HepG2 (cell line): ENCODE data around the gene HS6ST1. TPM values are rescaled to one million over a fixed set of nuclear protein-coding genes. Genes with fewer than 3 reads are reported as not detected.

Experiments used
- ATAC-seq: fragments of 200-7000 bp; cut with Tn5 transposase; 3 replicates; pipeline ENCODE4 v1.9.1; 2020; ENCODE audit warnings: mild to moderate bottlenecking, moderate library complexity
- BruUV-seq: library from RNA; stranded (reverse); fragments of 400-500 nt; replicated peaks from 2 replicates; lab custom pipeline; 2021; lab: Mats Ljungman, UMichigan
- CTCF ChIA-PET: fragments of 300-600 bp; formaldehyde crosslinking; extraction: SDS; loops from one replicate; lab custom pipeline; 2021; ENCODE audit warnings: low total read pairs, inconsistent platforms, low intra/inter-chr PET ratio; lab: Yijun Ruan, JAX
- POLR2A ChIA-PET: fragments of 350-600 bp; sonication (Branson Sonifier 250); formaldehyde crosslinking; loops from one replicate; lab custom pipeline; 2020; ENCODE audit warnings: antibody characterized with exemption, inconsistent platforms; lab: Yijun Ruan, JAX
- DNase-seq: peaks from one replicate; pipeline ENCODE4 v3.0.0-alpha.2; 2015; ENCODE audit warnings: low spot score
- FAIRE-seq: peaks from 3 replicates; lab custom pipeline; 2011; peaks lifted over from hg19 to GRCh38; lab: Jason Lieb, UNC
- H2AFZ ChIP-seq: one replicate; pipeline ENCODE4 v1.6.1; 2011; ENCODE audit warnings: low read length, inconsistent platforms
- H3K27ac ChIP-seq: fragments of 300-600 bp; 3 replicates; pipeline ENCODE4 v1.8.0; 2011; ENCODE audit warnings: mixed run types, mild to moderate bottlenecking, mixed read lengths, low read length, inconsistent platforms; ENCODE audit not compliant: insufficient read depth; ENCODE audit errors: extremely low read length
- H3K27me3 ChIP-seq, 2 experiments: fragments of 200-600 bp in 1 of 2; 2 replicates in 1 of 2; 3 replicates in 1 of 2; pipeline versions ENCODE4 v1.6.0 to v1.8.0; 2011; ENCODE audit warnings: low read length in 2 of 2, mild to moderate bottlenecking in 2 of 2, moderate library complexity in 2 of 2, inconsistent platforms in 1 of 2; ENCODE audit not compliant: insufficient read depth in 2 of 2, control insufficient read depth in 1 of 2
- H3K36me3 ChIP-seq, 2 experiments: fragments of 200-600 bp in 1 of 2; replicated peaks in 1 of 2; 2 replicates in 1 of 2; 3 replicates in 1 of 2; pipeline versions ENCODE4 v1.5.1 to v1.8.0; 2011; ENCODE audit warnings: low read length in 2 of 2, inconsistent platforms in 1 of 2; ENCODE audit not compliant: insufficient read depth in 2 of 2, control insufficient read depth in 1 of 2
- H3K4me1 ChIP-seq: 2 replicates; pipeline ENCODE4 v1.5.1; 2012; ENCODE audit warnings: low read length, inconsistent platforms; ENCODE audit not compliant: insufficient read depth
- H3K4me2 ChIP-seq: 2 replicates; pipeline ENCODE4 v1.6.0; 2011; ENCODE audit warnings: low read depth, low read length, inconsistent platforms
- H3K4me3 ChIP-seq, 3 experiments: fragments of 200-600 bp in 1 of 3; sonication (generic), shearing (Covaris generic) in 1 of 3; replicated peaks in 1 of 3; 2 replicates each; pipeline ENCODE4 v1.5.1; 2011 to 2016; ENCODE audit warnings: low read length in 3 of 3, inconsistent platforms in 2 of 3, low read depth in 2 of 3, mild to moderate bottlenecking in 2 of 3, control low read depth in 1 of 3, mixed read lengths in 1 of 3; ENCODE audit not compliant: insufficient read depth in 1 of 3
- H3K79me2 ChIP-seq: one replicate; pipeline ENCODE4 v1.6.1; 2011; ENCODE audit warnings: low read length, inconsistent platforms; ENCODE audit not compliant: insufficient read depth
- H3K9ac ChIP-seq: 2 replicates; pipeline ENCODE4 v1.6.0; 2011; ENCODE audit warnings: mild to moderate bottlenecking, low read depth, low read length, inconsistent platforms; ENCODE audit not compliant: insufficient read depth
- H3K9me3 ChIP-seq: 2 replicates; pipeline ENCODE4 v1.5.1; 2012; ENCODE audit warnings: mild to moderate bottlenecking, low read length
- H4K20me1 ChIP-seq: 2 replicates; pipeline ENCODE4 v1.6.0; 2011; ENCODE audit warnings: inconsistent platforms, mild to moderate bottlenecking, low read length, moderate library complexity; ENCODE audit not compliant: insufficient read depth
- ETV6 ChIP-seq: sonication (generic); formaldehyde crosslinking; conservative IDR thresholded peaks from 2 replicates; pipeline ENCODE4 v1.4.0; 2020; ENCODE audit warnings: missing genetic modification reagents
- KDM1A ChIP-seq: IDR thresholded peaks from 2 replicates; pipeline ENCODE4 v1.6.1; 2016; ENCODE audit warnings: missing compliant biosample characterization
- SMARCC2 ChIP-seq: fragments of 450-650 bp; IDR thresholded peaks from 2 replicates; pipeline ENCODE4 v1.6.1; 2017; ENCODE audit warnings: antibody characterized with exemption, mild to moderate bottlenecking
- TOE1 ChIP-seq: sonication (generic); formaldehyde crosslinking; IDR thresholded peaks from 2 replicates; pipeline ENCODE4 v1.4.0; 2020; ENCODE audit warnings: mild to moderate bottlenecking, missing genetic modification reagents
- ZNF333 ChIP-seq: sonication (generic); formaldehyde crosslinking; IDR thresholded peaks from 2 replicates; pipeline ENCODE4 v1.4.0; 2020; ENCODE audit warnings: mild to moderate bottlenecking, missing genetic modification reagents, borderline replicate concordance
- ZNF556 ChIP-seq: sonication (generic); formaldehyde crosslinking; IDR thresholded peaks from 2 replicates; pipeline ENCODE4 v1.4.0; 2020; ENCODE audit warnings: mild to moderate bottlenecking, missing genetic modification reagents, borderline replicate concordance
- WGBS: methylation state at CpG from one replicate; pipeline ENCODE4 v1.1.6; 2017; ENCODE audit warnings: low lambda C conversion rate; 5-methylcytosine and 5-hydroxymethylcytosine counted together
- in situ Hi-C: cut with HindIII; loops from 2 replicates; pipeline ENCODE4 v1.10.0; 2017; ENCODE audit warnings: low pct_unique_long_range_greater_than_20kb; ENCODE audit not compliant: extremely low pct_ligation_motif_present
- intact Hi-C: fragments of 100-400 bp; cut with micrococcal nuclease; formaldehyde crosslinking; loops from one replicate; pipeline ENCODE4 v1.10.0; 2022; ENCODE audit not compliant: unreplicated experiment
- polyA plus RNA-seq, 8 experiments: library from polyadenylated mRNA; depleted of rRNA in 3 of 8; stranded (reverse) in 7 of 8; unstranded in 1 of 8; fragments of >200 nt; fragmentation: Illumina TruSeq in 4 of 8; extraction: Trizol in 4 of 8; gene quantifications; 2 replicates each; pipeline versions ENCODE4 v1.2.1 to v1.2.3, GENCODE V29; 2011 to 2016; ENCODE audit warnings: low read depth in 4 of 8, missing spikeins in 1 of 8, mixed read lengths in 1 of 8; ENCODE audit not compliant: insufficient read depth in 1 of 8
- total RNA-seq, 5 experiments: library from RNA; depleted of rRNA; stranded (reverse); fragments of >200 nt; fragmentation: Illumina TruSeq; extraction: Trizol; gene quantifications; 2 replicates each; pipeline ENCODE4 v1.2.3, GENCODE V29; 2016; ENCODE audit warnings: low read depth in 1 of 5
- TF ChIP-seq, protein P1 (sequence below): sonication (generic); formaldehyde crosslinking; IDR thresholded peaks from 2 replicates; pipeline ENCODE4 v1.5.1; 2020; ENCODE audit warnings: mild to moderate bottlenecking, missing genetic modification reagents, borderline replicate concordance

Gene HS6ST1
- total and polyA plus RNA-seq, 2 of the 13 experiments (the other 11 are each of a cell fraction or from before 2014, with no cell fraction given) = 34.5 to 84.6 TPM

DNA sequence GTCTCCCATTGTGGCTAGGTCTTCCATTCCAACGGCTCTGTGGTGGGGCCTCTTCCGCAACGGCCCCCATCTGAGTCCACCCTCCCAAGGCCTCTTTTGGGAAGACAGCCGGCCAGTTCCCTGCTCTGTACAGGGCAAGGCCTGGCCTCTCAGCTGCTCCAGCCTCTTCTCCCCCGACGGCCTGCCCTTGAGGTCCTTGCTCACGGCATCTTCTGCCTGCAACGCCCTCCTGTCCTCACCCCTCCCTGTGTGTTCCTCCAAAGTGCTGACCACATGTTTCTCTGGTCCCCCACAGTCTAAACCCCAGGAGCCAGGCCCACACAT is 16.0 kb downstream of the HS6ST1 start:
- no peak for ATAC-seq
- POLR2A ChIA-PET = no interaction called here
- Histone ChIP-seq H3K4me3 (no peak overlapping the region), H3K79me2 (peaks cover 100% of the 10 kb centered on the region), H3K4me1 (peaks cover 48% of the 10 kb centered on the region), H2AFZ (no peak overlapping the region), H3K9me3 (no peaks in the 10 kb centered on the region), H3K27ac (no peak overlapping the region), H4K20me1 (peaks cover 91% of the 10 kb centered on the region), H3K27me3 (no peaks in the 10 kb centered on the region), H3K9ac (no peak overlapping the region), H3K36me3 (peaks cover 50 to 79% of the 10 kb centered on the region in 2 experiments), H3K4me2 (no peak overlapping the region)
- TF ChIP-seq ZNF556 (CRISPR knock-in tag) (no peak), ZNF333 (no peak), KDM1A (CRISPR knock-in tag) (no peak), SMARCC2 (no peak), ETV6 (no peak), TOE1 (CRISPR knock-in tag) (no peak)
- TF ChIP-seq, protein P1, sequence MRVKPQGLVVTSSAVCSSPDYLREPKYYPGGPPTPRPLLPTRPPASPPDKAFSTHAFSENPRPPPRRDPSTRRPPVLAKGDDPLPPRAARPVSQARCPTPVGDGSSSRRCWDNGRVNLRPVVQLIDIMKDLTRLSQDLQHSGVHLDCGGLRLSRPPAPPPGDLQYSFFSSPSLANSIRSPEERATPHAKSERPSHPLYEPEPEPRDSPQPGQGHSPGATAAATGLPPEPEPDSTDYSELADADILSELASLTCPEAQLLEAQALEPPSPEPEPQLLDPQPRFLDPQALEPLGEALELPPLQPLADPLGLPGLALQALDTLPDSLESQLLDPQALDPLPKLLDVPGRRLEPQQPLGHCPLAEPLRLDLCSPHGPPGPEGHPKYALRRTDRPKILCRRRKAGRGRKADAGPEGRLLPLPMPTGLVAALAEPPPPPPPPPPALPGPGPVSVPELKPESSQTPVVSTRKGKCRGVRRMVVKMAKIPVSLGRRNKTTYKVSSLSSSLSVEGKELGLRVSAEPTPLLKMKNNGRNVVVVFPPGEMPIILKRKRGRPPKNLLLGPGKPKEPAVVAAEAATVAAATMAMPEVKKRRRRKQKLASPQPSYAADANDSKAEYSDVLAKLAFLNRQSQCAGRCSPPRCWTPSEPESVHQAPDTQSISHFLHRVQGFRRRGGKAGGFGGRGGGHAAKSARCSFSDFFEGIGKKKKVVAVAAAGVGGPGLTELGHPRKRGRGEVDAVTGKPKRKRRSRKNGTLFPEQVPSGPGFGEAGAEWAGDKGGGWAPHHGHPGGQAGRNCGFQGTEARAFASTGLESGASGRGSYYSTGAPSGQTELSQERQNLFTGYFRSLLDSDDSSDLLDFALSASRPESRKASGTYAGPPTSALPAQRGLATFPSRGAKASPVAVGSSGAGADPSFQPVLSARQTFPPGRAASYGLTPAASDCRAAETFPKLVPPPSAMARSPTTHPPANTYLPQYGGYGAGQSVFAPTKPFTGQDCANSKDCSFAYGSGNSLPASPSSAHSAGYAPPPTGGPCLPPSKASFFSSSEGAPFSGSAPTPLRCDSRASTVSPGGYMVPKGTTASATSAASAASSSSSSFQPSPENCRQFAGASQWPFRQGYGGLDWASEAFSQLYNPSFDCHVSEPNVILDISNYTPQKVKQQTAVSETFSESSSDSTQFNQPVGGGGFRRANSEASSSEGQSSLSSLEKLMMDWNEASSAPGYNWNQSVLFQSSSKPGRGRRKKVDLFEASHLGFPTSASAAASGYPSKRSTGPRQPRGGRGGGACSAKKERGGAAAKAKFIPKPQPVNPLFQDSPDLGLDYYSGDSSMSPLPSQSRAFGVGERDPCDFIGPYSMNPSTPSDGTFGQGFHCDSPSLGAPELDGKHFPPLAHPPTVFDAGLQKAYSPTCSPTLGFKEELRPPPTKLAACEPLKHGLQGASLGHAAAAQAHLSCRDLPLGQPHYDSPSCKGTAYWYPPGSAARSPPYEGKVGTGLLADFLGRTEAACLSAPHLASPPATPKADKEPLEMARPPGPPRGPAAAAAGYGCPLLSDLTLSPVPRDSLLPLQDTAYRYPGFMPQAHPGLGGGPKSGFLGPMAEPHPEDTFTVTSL (CRISPR knock-in tag) = no peak
- BruUV-seq = no TSS peak
- no peak for FAIRE-seq
- intact Hi-C loops (no loop called here), in situ Hi-C loops (no loop called here)
- 92% methylated on average over 8 of the region's 8 CpGs for WGBS
- DNase-seq = no peak
- CTCF ChIA-PET = no interaction called here
